HG03520 (cell line): Measurements from ENCODE around the gene PCSK4.

Experiments
- ATAC-seq: cut with Tn5 transposase; IDR thresholded peaks from one replicate; pipeline ENCODE4 v1.9.1; 2021; ENCODE audit warnings: mild to moderate bottlenecking, moderate library complexity; ENCODE audit not compliant: unreplicated experiment

The PCSK4 gene

DNA sequence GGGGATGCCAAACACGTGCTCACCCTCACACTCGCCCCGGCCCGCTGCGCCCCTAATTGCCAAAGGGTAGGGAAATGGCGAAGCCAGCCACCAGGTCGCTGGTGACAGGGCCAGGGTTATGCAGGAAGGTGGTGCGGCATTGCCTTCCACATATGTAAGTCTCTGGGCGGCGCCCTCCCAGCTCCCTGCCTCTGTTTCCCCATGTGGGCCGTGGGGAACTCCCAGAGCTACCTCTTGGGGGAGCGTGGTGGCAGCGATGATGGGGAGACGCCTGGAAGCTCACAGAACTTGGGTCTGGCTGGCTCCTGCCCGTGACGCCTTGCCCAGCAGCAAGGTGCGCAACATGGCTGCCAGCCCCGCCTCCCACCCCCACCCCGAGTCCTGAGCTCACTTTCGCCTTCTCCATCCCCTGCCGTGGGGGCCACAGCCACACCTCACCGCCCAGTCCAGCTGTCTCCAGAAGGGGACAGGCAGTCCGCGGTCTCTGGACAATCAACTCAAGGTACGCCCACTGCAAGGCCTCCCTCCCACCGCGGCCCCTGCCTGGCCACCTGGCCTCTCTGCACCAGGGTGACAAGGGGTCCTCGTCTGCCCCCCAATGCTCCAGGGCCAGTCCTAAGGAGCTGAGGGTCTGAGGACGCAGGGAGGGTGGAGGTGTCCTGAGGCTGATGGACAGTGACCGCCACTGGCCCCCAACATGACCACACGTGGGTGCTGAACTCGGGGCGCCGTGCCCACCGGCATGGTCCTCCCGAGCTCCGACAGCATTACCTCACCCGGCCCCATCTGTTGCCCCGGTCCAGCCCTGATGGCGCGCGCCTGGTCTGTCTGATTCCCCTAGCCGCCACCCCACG, 17.7 kb downstream of the PCSK4 start:
- ATAC-seq, result no peak

DNA sequence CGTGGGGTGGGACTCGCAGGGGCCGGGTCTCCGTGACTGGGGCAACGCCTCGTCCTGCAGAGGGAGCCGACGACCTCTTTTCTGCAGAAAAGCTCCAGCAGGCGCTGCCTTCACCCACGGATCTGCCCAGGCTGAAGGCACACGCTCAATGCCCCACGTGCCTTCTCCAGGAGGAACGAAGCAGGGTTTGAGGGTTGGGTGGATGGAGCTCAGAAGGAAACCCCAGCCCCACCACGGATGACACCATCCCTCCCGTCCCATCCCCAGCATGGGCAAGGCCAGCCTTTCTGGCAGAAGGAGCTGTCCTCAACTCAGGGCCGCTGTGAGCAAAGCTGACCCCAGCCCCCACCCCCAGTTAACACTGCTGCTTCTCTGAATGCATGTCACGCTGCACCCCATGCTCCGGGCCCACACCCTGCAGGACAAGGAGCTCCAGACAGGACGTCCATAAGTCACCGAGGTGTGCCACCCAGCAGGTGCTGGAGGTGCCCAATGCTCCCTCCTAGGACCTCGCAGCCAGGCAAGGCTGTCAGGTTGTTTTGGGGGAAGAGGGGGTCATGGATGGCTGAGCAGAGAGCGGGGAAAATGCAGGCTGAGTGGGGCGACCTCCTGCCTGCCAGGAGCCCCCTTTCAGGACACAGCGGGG, 18.5 kb downstream of the PCSK4 start:
- ATAC-seq, result no peak

DNA sequence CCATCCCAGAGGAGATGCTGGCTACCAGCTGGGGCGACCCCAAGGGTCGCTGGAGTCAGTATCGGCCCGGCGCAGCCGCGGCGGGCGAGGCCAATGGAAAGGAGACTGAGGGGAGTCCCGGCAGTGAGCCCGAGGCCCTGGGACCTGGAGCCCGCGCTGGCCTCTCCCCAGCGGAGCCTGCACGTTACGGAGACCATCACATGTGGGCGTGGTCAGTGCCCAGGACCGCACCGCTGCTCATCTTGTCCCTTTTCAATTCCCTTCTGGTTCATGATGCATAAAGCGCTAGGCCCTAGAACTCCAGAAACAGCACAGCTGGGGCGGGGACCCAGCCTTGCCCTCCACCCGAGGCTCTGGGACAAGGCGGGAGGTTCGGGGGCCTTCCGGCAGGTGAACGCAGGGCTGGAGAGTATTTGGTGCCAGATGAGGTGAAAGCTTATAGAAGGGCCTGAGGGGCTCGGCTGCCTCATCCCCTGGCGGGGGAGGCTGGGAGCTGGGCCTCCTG, 19.1 kb downstream of the PCSK4 start:
- ATAC-seq, result no peak

DNA sequence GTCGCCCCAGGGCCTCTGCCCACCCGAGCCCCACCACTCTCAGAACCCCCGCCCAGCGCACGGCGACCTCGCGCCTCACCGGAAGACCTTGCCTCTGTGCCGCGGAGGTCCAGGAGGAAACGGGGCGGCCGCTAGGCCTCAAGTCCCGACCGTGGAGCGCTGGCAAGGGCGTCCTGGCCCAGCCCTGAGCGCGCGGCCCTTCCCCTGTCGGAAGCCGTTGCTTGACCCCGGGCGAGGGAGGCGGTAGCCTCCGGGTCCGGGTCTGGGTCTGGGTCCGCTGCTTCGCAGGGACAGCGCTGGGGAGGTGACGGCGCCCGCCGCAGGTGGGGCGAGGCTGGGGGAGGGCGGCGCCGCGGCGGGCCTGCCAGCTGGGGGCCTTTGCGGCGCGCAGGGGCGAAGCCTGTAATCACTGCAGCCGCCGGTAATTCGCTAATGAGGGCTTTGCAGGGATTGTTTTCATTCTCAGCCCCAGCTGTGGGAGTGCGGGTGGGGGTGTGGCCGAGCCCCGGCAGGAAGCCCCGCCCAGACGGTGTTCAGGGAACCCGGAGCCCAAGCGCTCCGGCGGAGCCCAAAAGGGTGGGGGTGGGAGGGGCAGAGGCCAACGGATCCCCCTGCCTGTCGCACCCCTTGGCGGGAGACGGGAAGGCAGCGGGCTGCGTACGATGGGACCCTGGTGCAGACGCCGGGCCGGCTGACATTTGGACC, 19.7 kb downstream of the PCSK4 start:
- ATAC-seq, result no peak

DNA sequence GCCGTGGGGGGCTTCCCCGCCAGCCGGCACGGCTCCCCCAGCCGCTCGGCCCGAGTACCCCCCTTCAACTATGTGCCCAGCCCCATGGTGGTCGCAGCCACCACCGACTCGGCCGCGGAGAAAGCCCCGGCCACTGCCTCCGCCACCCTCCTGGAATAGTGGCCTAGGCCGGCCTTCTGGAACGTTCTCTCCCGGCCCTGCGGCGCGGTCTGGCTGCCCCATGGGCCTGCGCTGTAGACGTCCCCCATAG, 20.2 kb downstream of the PCSK4 start:
- ATAC-seq, result no peak

DNA sequence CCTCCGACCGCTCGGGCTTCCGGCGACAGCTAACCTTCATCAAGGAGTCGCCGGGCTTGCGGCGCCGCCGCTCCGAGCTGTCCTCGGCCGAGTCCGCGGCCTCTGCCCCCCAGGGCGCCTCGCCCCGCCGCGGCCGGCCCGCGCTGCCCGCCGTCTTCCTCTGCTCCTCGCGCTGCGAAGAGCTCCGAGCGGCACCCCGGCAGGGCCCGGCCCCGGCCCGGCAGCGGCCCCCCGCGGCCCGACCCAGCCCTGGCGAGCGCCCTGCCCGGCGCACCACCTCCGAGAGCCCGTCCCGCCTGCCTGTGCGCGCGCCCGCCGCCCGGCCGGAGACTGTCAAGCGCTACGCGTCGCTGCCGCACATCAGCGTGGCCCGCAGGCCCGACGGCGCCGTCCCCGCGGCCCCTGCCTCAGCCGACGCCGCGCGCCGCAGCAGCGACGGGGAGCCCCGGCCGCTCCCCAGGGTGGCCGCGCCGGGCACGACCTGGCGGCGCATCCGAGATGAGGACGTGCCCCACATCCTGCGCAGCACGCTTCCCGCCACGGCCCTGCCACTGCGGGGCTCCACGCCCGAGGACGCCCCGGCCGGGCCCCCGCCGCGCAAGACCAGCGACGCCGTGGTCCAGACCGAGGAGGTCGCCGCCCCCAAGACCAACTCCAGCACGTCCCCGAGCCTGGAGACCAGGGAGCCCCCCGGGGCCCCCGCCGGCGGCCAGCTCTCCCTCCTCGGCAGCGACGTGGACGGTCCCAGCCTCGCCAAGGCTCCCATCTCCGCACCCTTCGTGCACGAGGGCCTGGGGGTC, 20.7 kb downstream of the PCSK4 start:
- no peak for ATAC-seq

DNA sequence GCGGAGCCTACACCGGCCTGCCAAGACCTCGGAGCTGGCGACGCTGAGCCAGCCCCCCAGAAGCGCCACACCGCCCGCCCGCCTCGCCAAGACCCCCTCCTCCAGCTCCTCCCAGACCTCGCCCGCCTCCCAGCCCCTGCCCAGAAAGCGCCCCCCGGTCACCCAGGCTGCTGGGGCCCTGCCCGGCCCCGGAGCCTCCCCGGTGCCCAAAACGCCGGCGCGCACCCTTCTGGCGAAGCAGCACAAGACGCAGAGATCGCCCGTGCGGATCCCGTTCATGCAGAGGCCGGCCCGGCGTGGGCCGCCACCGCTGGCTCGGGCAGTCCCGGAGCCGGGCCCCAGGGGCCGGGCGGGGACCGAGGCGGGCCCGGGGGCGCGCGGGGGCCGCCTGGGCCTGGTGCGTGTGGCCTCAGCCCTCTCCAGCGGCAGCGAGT, 21.3 kb downstream of the PCSK4 start:
- ATAC-seq, result no peak

DNA sequence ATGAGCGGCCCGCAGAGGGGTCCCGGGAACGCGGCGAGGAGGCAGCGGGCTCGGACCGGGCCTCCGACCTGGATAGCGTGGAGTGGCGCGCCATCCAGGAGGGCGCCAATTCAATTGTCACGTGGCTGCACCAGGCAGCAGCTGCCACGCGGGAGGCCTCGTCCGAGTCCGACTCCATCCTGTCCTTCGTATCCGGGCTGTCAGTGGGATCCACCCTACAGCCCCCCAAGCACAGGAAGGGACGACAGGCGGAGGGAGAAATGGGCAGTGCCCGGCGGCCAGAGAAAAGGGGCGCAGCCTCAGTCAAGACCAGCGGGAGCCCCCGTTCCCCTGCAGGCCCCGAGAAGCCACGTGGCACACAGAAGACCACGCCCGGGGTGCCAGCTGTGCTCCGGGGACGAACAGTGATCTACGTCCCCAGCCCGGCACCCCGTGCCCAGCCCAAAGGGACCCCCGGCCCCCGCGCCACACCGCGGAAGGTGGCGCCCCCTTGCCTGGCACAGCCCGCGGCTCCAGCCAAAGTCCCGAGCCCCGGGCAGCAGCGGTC, 21.8 kb downstream of the PCSK4 start:
- ATAC-seq, result no peak

DNA sequence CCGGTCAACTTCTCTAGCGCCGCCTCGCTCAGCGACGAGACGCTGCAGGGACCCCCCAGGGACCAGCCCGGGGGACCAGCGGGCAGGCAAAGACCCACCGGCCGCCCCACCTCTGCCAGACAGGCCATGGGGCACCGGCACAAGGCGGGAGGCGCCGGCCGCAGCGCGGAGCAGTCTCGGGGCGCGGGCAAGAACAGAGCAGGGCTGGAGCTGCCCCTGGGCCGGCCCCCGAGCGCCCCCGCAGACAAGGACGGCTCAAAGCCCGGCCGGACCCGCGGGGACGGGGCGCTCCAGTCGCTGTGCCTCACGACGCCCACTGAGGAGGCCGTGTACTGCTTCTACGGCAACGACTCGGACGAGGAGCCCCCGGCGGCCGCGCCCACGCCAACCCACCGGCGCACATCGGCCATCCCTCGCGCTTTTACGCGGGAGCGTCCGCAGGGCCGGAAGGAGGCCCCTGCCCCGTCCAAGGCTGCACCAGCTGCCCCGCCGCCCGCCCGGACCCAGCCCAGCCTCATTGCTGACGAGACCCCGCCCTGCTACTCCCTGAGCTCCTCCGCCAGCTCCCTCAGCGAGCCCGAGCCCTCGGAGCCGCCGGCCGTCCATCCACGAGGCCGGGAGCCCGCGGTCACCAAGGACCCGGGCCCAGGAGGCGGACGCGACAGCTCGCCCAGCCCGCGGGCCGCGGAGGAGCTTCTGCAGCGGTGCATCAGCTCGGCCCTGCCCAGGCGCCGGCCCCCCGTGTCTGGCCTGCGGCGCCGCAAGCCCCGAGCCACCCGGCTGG, 22.5 kb downstream of the PCSK4 start:
- ATAC-seq, result no peak

DNA sequence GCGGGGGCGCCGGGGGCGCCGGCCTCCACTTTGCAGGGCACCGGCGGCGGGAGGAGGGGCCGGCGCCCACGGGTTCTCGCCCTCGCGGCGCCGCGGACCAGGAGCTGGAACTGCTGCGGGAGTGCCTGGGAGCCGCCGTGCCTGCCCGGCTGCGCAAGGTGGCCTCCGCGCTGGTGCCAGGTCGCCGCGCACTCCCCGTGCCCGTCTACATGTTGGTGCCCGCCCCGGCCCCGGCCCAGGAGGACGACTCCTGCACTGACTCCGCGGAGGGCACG, 23.0 kb downstream of the PCSK4 start:
- ATAC-seq, result no peak

DNA sequence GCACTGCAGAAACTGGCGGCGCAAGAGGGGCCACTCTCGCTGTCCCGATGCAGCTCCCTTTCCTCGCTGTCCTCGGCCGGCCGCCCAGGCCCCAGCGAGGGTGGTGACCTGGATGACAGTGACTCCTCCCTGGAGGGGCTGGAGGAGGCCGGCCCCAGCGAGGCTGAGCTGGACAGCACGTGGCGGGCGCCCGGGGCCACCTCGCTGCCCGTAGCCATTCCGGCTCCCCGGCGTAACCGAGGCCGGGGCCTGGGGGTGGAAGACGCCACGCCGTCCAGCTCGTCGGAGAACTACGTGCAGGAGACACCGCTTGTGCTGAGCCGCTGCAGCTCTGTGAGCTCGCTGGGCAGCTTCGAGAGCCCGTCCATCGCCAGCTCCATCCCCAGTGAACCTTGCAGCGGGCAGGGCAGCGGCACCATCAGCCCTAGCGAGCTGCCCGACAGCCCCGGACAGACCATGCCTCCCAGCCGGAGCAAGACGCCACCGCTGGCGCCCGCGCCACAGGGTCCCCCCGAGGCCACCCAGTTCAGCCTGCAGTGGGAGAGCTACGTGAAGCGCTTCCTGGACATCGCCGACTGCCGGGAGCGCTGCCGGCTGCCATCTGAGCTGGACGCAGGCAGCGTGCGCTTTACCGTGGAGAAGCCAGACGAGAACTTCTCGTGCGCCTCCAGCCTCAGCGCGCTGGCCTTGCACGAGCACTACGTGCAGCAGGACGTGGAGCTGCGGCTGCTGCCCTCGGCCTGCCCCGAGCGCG, 23.5 kb downstream of the PCSK4 start:
- no peak for ATAC-seq

DNA sequence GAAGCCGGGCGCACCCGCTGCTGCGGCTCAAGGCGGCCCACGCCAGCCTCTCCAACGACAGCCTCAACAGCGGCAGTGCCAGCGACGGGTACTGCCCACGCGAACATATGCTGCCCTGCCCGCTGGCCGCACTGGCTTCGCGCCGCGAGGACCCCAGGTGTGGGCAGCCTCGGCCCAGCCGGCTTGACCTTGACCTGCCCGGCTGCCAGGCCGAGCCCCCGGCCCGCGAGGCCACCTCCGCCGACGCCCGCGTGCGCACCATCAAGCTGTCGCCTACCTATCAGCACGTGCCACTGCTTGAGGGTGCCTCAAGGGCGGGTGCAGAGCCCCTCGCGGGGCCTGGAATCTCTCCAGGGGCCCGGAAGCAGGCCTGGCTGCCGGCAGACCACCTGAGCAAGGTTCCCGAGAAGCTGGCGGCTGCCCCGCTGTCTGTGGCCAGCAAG, 24.1 kb downstream of the PCSK4 start:
- no peak for ATAC-seq

DNA sequence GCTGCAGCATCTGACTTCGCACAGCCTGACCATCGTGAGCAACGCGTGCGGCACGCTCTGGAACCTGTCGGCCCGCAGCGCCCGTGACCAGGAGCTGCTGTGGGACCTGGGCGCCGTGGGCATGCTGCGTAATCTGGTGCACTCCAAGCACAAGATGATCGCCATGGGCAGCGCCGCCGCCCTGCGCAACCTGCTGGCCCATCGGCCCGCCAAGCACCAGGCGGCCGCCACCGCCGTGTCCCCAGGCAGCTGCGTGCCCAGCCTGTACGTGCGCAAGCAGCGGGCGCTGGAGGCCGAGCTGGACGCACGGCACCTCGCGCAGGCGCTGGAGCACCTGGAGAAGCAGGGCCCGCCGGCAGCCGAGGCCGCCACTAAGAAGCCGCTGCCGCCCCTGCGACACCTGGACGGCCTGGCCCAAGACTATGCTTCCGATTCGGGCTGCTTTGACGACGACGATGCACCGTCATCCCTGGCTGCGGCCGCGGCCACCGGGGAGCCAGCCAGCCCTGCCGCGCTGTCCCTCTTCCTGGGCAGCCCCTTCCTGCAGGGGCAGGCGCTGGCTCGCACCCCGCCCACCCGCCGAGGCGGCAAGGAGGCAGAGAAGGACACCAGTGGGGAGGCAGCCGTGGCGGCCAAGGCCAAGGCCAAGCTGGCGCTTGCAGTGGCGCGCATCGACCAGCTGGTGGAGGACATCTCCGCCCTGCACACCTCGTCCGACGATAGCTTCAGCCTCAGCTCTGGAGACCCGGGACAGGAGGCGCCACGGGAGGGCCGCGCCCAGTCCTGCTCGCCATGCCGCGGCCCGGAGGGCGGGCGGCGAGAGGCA, 24.7 kb downstream of the PCSK4 start:
- ATAC-seq, result no peak

DNA sequence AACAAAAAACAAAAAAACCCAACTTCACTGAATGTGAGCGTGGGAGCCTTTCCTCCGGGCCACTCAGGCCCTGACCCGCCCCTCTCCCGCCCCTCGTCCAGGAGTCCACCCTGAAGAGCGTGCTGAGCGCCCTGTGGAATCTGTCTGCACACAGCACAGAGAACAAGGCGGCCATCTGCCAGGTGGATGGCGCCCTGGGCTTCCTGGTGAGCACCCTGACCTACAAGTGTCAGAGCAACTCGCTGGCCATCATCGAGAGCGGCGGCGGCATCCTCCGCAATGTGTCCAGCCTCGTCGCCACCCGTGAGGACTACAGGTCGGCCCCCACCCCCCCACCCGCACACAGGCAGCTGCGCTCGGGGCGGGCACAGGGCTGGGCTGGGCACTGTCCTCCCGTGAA, 28.3 kb downstream of the PCSK4 start:
- no peak for ATAC-seq

DNA sequence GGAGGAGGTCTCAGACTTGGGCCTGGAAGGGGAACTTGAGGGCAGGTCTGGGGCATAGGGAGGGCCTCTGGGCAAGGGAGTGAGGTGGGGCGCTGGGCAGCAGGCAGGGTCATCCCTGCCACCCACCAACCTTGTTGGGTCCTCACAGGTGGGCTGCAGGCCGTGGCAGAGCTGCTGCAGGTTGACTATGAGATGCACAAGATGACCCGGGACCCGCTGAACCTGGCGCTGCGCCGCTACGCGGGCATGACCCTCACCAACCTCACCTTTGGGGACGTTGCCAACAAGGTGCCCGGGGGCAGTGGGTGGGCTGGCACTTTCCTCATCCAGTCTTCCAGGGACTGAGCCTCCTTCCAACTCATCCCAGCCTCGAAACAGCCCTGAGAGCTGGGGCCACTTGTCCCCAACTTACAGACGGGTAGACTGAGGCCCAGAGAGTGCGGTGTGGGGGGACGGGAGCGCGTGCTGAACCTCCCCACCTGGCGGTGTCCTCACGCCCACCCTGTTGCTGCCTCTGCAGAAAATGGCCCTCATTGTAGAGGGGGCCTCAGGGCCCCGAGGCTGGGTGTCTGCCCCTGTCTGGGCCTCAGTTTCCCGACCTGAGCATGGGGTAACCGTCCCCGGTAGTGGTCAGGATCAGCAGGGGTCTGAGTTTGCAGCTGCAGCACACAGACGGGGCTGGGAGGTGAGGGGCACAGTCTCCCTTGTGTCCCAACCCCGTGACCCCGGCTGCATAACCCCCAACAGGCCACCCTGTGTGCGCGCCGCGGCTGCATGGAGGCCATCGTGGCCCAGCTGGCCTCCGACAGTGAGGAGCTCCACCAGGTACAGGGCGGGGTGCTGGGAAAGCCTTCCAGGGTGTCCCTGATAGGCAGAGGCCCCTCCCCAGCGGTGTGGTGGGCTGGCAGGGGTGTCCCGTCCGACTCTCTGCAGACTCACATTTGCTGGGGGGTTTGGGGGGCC, 29.8 kb downstream of the PCSK4 start:
- ATAC-seq, result no peak

DNA sequence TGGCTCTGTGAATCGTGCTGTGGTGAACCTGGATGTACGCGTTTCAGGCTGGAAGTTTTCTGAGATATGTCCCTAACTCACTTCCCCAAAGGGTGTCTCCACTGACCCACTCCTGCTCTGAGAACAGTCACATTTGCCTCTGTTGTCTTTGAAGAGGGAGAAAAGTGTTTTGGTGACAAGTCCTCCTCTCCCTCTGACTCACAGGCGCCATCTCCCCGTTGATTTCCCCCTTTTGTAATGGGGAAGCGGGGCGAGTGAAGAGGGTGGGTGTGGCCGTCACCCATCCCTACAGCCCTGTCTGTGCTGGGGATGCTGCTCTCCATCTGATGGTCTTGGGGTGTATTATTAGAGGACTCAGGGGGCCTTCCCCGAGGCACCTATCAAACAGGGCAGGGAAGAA, 30.7 kb downstream of the PCSK4 start:
- ATAC-seq, result no peak

DNA sequence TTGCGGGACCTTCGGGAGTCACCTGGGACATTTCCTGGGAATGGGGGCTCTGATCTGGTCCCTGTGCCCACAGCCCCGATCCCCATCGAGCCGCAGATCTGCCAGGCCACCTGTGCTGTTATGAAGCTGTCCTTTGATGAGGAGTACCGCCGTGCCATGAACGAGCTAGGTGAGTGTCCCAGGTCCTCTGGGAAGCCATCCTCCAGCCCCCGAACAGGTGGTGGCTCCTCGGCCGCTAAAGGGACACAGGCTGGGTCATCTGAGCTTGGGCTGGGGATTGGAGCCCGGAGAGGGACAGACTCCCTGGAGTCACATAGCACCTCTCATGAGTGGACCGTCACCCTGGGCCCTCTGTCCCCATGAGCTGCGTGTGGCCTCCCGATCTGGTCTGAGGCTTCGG, 32.3 kb downstream of the PCSK4 start:
- no peak for ATAC-seq
